HG02938 (cell line): Measurements from ENCODE around the gene FAM76A.
"Not testable (repeated sequence)": the region's sequence is repeated elsewhere in the genome, so short reads cannot be mapped to it uniquely, and the experiment has no call there.

Source experiments
- ATAC-seq: cut with Tn5 transposase; IDR thresholded peaks from one replicate; pipeline ENCODE4 v1.9.1; 2021; ENCODE audit warnings: mild to moderate bottlenecking, moderate library complexity; ENCODE audit not compliant: unreplicated experiment

The FAM76A gene

GRCh38 chr1:27725374-27726172 is at the start of gene FAM76A:
TSS of gene FAM76A (plus strand) at chr1:27725961. CDS start at chr1:27726081, 120 bp downstream.
- peak; percentile 93 for ATAC-seq

GRCh38 chr1:27676410-27676809 is 49.4 kb upstream of the FAM76A start:
- no peak for ATAC-seq

- ATAC-seq, result no peak
Measured at GRCh38 chr1:27678747-27679146, 47.0 kb upstream of the FAM76A start.

DNA sequence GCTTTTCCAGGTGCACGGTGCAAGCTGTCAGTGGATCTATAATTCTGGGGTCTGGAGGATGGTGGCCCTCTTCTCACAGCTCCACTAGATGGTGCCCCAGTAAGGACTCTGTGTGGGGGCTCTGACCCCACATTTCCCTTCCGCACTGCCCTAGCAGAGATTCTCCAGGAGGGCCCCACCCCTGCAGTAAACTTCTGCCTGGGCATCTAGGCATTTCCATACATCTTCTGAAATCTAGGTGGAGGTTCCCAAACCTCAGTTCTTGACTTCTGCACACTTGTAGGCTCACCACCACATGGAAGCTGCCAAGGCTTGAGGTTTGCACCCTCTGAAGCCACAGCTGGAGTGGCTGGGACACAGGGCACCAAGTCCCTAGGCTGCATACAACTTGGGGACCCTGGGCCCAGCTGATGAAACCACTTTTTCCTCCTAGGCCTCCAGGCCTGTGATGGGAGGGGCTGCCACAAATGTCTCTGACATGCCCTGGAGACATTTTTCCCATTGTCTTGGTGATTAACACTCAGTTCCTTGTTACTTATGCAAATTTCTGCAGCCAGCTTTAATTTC is 45.5 kb upstream of the FAM76A start:
- not testable (repeated sequence) for ATAC-seq

GRCh38 chr1:27681580-27681979 is 44.2 kb upstream of the FAM76A start:
- ATAC-seq, result not testable (repeated sequence)

GRCh38 chr1:27682351-27682944 is 43.3 kb upstream of the FAM76A start:
- no peak for ATAC-seq

DNA sequence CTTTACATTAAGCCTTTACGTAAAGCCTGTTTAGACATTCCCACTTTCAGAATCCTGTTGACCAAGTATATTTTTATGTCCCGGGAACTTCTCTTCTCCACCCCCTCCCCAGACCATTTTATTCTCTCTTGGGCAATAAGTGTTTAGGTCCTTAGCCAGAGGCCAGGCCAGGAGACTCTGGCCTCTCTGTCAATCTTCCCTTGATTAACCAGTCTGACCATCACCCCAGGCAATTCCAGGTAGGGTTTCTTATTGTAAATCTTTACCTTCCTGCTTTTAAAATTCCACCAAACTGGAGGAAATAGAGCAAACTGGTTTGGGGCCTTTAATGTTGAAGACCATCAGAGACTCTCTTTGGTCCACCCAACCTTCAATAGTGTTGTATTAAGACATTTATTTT is 41.6 kb upstream of the FAM76A start:
- no peak for ATAC-seq

- no peak for ATAC-seq
Measured at GRCh38 chr1:27686223-27686990, 39.4 kb upstream of the FAM76A start.

- no peak for ATAC-seq
Measured at GRCh38 chr1:27687906-27688305, 37.9 kb upstream of the FAM76A start.

GRCh38 chr1:27689423-27690173 is 36.2 kb upstream of the FAM76A start:
- ATAC-seq, result no peak

DNA sequence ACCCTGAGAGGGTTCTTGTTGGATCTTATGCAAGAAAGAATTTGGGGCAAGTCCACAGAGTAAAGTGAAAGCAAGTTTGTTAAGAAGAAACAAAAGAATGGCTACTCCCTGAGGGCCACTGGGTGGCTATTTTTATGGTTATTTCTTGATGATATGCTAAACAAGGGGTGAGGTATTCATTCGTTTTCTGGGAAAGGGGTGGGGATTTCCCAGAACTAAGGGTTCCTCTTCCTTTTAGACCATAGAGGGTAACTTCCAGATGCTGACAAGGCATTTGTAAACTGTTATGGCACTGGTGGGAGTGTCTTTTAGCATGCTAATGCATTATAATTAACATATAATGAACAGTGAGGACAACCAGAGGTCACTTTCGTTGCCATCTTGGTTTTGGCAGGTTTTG is 35.6 kb upstream of the FAM76A start:
- ATAC-seq, result no peak

GRCh38 chr1:27696835-27697234 is 28.9 kb upstream of the FAM76A start:
- ATAC-seq, result not testable (repeated sequence)

- ATAC-seq, result no peak
Measured at GRCh38 chr1:27704958-27705357, 20.8 kb upstream of the FAM76A start.

DNA sequence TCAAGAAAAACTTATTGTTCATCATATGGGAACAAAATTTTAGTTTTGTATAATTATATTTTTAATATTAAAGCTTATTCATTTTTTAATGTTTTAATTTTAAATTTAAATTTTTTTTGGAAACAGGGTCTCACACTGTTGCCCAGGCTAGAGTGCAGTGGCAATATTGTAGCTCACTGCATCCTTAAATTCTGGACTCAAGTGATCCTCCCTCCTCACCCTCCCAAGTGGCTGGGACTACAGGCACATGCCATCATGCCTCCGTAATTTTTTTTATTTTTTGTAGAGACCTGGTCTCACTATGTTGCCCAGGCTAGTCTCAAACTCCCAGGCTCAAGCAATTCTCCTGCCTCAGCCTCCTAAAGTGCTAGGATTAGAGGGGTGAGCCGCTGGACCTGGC is 20.2 kb upstream of the FAM76A start:
- no peak for ATAC-seq

GRCh38 chr1:27710574-27710973 is 15.2 kb upstream of the FAM76A start:
- ATAC-seq, result no peak

- ATAC-seq, result no peak
Measured at GRCh38 chr1:27713139-27713725, 12.5 kb upstream of the FAM76A start.

- ATAC-seq, result no peak
Measured at GRCh38 chr1:27713869-27714513, 11.8 kb upstream of the FAM76A start.

DNA sequence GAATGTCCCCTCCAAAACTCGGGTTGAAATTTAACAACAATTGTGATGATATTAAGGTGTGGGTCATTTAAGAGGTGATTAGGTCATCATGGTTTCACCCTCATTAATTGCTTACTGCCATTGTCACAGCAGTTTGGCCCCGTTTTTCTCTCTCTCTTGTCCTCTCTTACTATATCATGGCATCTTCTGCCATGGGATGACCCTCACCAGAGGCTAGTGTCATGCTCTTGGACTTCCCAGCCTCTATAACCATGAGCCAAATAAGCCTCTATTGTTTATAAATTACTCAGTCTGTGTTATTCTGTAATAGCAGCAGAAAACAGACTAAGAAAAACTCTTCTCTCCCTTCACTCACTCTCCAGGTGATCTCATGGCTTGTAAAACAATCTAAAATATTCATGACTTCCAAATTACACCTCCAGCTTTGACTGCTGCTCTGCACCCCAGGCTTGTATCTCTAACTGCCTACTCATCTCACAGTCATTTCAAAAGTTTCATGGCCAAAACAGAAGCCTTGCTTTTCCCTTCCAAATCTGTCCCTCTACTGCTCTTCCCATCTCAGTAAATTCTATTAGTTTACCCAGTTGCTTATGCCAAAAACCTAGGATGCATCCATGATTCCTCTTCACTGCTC is 9.4 kb upstream of the FAM76A start:
- no peak for ATAC-seq
